ENCODE data around the gene SYPL1. TPM values are rescaled to one million over a fixed set of nuclear protein-coding genes. Genes with fewer than 3 reads are reported as not detected.

Gene SYPL1
- total and polyA plus RNA-seq, 2 donors (not counting 3 experiments of a cell fraction or from before 2014, with no cell fraction given) = 59.8 to 67.1 TPM

DNA sequence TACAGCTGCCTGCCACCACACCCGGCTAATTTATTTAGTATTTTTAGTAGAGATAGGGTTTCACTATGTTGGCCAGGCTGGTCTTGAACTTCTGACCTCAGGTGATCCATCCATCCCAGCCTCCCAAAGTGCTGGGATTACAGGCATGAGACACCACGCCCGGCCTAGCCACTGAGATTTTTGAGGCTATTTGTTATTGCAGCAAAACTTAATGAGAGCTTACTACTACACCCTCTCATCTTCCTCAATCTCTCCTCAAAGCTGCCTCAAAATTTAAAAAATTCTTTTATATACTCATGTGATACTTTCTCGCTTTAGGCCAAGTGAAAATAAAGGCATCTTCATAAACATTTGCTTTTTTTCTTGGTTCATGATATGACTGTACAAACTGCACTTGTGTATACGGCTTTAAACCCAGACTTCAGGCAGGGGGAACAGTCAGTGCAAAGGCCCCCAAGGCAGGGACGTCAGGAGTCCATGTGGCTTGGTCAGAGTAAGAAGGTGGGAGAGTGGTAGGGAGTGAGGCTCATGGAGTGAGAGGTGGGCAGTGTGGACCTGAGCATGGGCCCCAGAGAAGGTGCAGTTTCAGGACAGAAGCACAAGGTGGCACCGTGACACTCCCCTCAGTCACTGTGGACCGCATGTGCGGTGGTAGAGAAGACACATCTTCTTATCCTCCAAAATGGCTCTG, 55.5 kb downstream of the SYPL1 start:
- H3K9ac ChIP-seq (replicated peaks; ENCODE audit: extremely low read depth, insufficient read depth, low read length) = no peak overlapping the region
- no peak overlapping the region for H3K4me3 ChIP-seq (replicated peaks in 1 of 3; ENCODE audit: insufficient read depth in 1 of 3, low read depth in 1 of 3, low read length in 3 of 3)
- no peaks in the 10 kb centered on the region for H3K9me3 ChIP-seq (replicated peaks; ENCODE audit: control insufficient read depth, insufficient read depth, low read length)
- peak; percentile 70 for DNase-seq (ENCODE audit: low read depth, low spot score)
- H3K9me1 ChIP-seq (replicated peaks; ENCODE audit: control insufficient read depth, extremely low read depth, insufficient read depth, low read length) = no peaks in the 10 kb centered on the region
- H3K27ac ChIP-seq (ENCODE audit: insufficient read depth, low read depth, low read length) = no peak overlapping the region
- H4K20me1 ChIP-seq (replicated peaks; ENCODE audit: control insufficient read depth, extremely low read depth, insufficient read depth, low read length) = no peaks in the 10 kb centered on the region
- no peaks in the 10 kb centered on the region for H3K36me3 ChIP-seq (ENCODE audit: control insufficient read depth in 2 of 2, extremely low read depth in 1 of 2, insufficient read depth in 2 of 2, low read length in 2 of 2)
- TF ChIP-seq GATA2 (IDR thresholded peaks at IDR 0.05; ENCODE audit: insufficient read depth, insufficient read length, low read depth, low read length) = no peak
- TF ChIP-seq, protein P1, sequence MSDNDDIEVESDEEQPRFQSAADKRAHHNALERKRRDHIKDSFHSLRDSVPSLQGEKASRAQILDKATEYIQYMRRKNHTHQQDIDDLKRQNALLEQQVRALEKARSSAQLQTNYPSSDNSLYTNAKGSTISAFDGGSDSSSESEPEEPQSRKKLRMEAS (IDR thresholded peaks at IDR 0.05; ENCODE audit: insufficient read depth, insufficient read length) = peak; percentile 69
- TF ChIP-seq, protein P2, sequence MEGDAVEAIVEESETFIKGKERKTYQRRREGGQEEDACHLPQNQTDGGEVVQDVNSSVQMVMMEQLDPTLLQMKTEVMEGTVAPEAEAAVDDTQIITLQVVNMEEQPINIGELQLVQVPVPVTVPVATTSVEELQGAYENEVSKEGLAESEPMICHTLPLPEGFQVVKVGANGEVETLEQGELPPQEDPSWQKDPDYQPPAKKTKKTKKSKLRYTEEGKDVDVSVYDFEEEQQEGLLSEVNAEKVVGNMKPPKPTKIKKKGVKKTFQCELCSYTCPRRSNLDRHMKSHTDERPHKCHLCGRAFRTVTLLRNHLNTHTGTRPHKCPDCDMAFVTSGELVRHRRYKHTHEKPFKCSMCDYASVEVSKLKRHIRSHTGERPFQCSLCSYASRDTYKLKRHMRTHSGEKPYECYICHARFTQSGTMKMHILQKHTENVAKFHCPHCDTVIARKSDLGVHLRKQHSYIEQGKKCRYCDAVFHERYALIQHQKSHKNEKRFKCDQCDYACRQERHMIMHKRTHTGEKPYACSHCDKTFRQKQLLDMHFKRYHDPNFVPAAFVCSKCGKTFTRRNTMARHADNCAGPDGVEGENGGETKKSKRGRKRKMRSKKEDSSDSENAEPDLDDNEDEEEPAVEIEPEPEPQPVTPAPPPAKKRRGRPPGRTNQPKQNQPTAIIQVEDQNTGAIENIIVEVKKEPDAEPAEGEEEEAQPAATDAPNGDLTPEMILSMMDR (IDR thresholded peaks at IDR 0.05; ENCODE audit: extremely low read depth in 1 of 2, insufficient read depth in 1 of 2, low read depth in 1 of 2, low read length in 2 of 2) = peak; percentile 76 to 90
- dilution Hi-C loops (cut with MboI; ENCODE audit: extremely low pct_ligation_motif_present, low sequenced_read_pairs) (loop anchor here (25.0 kb wide), 1 partner anchor 106 kb away; no protein-coding TSS in a partner anchor), intact Hi-C loops (cut with micrococcal nuclease) (loop anchor here (1.0 kb wide), 2 partner anchors 97 to 110 kb away; no protein-coding TSS in a partner anchor)
- H2AFZ ChIP-seq (ENCODE audit: low read depth, low read length) = no peak overlapping the region
- POLR2A ChIA-PET = no interaction called here
- peak; percentile 97 for FAIRE-seq
- no peak overlapping the region for H3K4me2 ChIP-seq (ENCODE audit: insufficient read depth, low read length)
- H3K79me2 ChIP-seq (ENCODE audit: control insufficient read depth, insufficient read depth, low read length) = no peaks in the 10 kb centered on the region
- H3K4me1 ChIP-seq (ENCODE audit: control insufficient read depth, extremely low read depth, insufficient read depth, low read length) = no peaks in the 10 kb centered on the region
- no TSS peak for BruUV-seq (replicated peaks)
- peaks cover 5 to 10% of the 10 kb centered on the region in 2 experiments for H3K27me3 ChIP-seq (ENCODE audit: control insufficient read depth in 2 of 2, insufficient read depth in 2 of 2, low read length in 2 of 2)
- CTCF ChIA-PET = interaction anchor here (0.7 to 8.8 kb wide), 8 partner anchors 8 to 111 kb away, joined by 3 to 209 read pairs (median 7); no protein-coding TSS in a partner anchor

All from endothelial cell of umbilical vein (primary cell).